ENCODE measurements around the gene MAP6.

GRCh38 chr11:75591371-75591770, 77.5 kb downstream of the MAP6 start:
- TF ChIP-seq EZH2phosphoT487 (IDR thresholded peaks at IDR 0.05; ENCODE audit: low read length) (no peak), CTCF (IDR thresholded peaks at IDR 0.05; ENCODE audit: low read length) (no peak)

Data from MM.1S (cell line).